ENCODE results near the gene FAM78B.

- no peak for TF ChIP-seq CTCF (IDR thresholded peaks at IDR 0.05)
- no peak for TF ChIP-seq ZFX (IDR thresholded peaks at IDR 0.05; ENCODE audit: borderline replicate concordance)
Observed at GRCh38 chr1:166170726-166171125, 3.9 kb upstream of the FAM78B start.

Measured in 22Rv1 (cell line).